NCI-H2196 (cell line): ENCODE data around the gene GINS3.
A peak's percentile ranks its signal among the peaks of the same experiment; 100 is the strongest.

Source experiments
- DNase-seq: peaks from one replicate; lab custom pipeline; 2025; ENCODE audit not compliant: unreplicated experiment; lab: John Stamatoyannopoulos, UW

GINS3 gene

GRCh38 chr16:58392215-58393137 lies at the start of gene GINS3:
GINS3 (plus strand) TSS chr16:58392471; CDS start chr16:58392602, 131 bp downstream.
- peak; percentile 72 for DNase-seq

- no peak for DNase-seq
Measured at GRCh38 chr16:58343562-58343961, 48.7 kb upstream of the GINS3 start.

- no peak for DNase-seq
Measured at GRCh38 chr16:58345574-58346354, 46.5 kb upstream of the GINS3 start.

GRCh38 chr16:58346831-58347371 lies 45.4 kb upstream of the GINS3 start:
- no peak for DNase-seq

- DNase-seq = no peak
Measured at GRCh38 chr16:58348986-58349385, 43.3 kb upstream of the GINS3 start.

GRCh38 chr16:58352690-58353089 lies 39.6 kb upstream of the GINS3 start:
- DNase-seq = no peak

GRCh38 chr16:58360041-58360634 lies 32.1 kb upstream of the GINS3 start:
- no peak for DNase-seq

GRCh38 chr16:58361726-58362125 lies 30.5 kb upstream of the GINS3 start:
- no peak for DNase-seq

DNA sequence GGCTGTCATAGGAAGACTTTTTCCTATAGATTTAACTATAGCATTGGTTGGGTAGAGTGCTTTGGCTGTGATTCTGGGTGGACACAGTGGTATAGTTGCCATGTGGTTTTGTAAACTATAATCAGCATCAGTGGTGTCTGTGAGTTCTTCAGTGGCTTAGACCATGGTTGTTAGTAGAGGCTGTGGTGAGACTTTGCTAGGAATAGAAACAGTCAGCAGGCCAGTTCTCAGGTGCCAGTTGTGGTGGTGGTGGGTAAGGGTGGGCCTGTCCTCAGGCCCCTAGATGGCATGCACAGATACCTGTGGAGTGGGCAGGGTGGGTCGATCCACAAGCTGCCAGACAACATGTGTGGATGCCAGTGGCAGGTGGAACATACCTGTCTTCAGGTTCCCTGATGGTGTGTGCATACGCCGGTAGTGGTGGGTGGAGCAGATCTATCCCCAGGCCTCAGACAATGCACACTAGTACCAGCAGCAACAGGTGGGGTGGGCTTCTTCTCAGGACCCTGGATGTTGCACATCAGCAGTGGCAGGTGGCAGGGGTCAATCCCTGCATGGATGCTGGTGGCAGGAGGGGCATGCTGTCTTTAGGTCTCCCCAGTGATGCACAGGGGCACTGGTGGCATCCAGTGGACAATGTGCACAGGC lies 28.4 kb upstream of the GINS3 start:
- no peak for DNase-seq

DNA sequence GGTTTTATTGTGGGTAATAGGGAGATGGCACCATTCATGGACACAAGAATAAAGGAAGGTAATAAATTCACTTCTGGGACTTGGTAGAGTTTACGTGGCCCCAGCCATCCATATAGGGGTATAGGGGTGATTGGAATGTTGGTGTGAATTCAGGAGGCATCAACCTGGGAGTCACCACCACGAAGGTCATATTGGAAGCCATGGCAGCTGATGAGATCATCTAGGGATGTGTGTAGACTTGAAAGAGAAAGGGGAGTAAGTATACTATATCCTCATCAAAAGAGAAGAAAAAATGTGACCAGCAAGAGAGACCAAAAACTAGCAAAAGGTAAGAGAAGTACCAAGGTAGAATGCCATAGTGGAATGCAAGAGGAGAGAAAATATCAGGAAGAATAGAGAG lies 26.6 kb upstream of the GINS3 start:
- no peak for DNase-seq

DNA sequence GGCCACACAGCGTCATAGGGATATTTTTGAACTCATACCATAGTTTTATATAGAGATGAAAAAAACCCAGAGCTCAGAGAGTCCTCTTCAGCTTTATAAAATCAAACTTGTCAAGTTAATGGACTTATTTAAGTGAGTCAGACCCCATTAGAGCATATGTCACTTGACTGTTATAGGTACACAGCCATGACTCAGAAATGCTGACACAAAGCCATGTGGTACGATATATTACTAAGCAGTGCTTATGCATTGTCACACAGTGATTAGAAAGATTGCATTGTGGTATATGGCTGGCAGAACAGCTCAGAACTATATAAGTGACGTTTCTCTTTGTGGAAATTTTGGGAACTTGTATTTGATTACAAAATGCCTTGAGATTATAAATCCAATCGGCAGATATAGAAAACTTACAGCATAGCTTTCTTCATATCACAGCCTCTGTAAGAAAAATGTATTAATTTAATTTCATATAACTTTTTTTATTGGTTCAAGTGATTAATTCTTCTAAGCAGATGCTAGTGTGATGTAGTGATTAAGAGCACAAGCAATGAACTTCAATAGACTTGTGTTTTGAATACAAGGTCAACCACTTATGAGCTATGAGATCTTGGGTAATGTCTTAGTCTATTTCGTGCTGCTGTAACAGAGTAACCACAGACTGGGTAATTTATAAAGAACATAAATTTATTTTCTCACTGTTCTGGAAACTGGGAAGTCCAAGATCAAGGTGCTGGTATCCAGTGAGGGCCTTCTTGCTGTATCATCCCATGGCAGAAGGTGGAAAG lies 25.8 kb upstream of the GINS3 start:
- DNase-seq = no peak

- no peak for DNase-seq
Measured at GRCh38 chr16:58367252-58367651, 25.0 kb upstream of the GINS3 start.

- DNase-seq = no peak
Measured at GRCh38 chr16:58371841-58372240, 20.4 kb upstream of the GINS3 start.

- DNase-seq = no peak
Measured at GRCh38 chr16:58375386-58375785, 16.9 kb upstream of the GINS3 start.

DNA sequence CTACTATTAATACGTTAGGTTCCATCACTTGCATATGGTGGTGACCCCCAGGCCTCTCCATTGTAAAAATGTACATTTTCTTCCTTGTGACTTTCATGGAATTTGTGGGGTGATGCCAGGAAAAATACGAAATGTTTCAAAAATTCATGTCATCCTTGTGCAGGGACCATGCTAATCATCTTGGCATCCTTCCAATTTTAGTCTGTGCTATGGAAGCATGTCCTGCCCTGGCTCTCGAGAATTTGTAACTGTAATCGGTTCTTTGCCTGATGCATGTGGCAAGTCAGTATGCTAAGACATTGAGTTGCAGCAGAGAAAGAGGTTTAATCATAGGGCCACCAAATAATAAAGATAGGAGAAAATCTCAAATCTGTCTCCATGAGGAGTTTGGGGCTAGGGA lies 14.3 kb upstream of the GINS3 start:
- no peak for DNase-seq

- DNase-seq = no peak
Measured at GRCh38 chr16:58378401-58378800, 13.9 kb upstream of the GINS3 start.

DNA sequence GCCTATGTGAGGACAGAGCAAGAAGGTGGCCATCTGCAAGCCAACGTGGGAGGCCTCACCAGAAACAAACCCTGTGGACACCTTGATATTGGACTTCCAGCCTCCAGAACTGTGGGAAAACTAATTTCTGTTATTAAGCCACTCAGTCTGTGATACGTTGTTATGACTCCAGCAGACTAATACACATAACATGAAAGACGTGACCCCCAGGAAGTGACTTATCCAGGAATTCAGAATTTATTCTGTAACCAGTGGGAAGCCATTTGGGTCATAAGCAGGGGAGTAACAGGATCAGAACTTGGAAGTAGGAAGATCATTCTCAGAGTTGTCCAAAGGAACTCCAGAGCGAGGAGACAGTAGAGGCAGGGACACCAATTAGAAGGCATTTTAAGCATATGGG lies 12.5 kb upstream of the GINS3 start:
- DNase-seq = no peak

GRCh38 chr16:58381661-58382060 lies 10.6 kb upstream of the GINS3 start:
- DNase-seq = no peak

- no peak for DNase-seq
Measured at GRCh38 chr16:58384437-58385055, 7.7 kb upstream of the GINS3 start.
